Stimulated activated memory B cell treated with anti-CD40 and anti-IgM and Interleukin-4, amounts not matched to agents 10 μg/mL and 1 μg/mL and 100 μg/mL, for 72 hours (primary cell): Measurements from ENCODE around the gene CDH4.

Experiments used
- ATAC-seq: fragments of 150-1000 bp; cut with Tn5 transposase; 2 replicates; pipeline ENCODE4 v1.10.0; 2021
- H3K27ac Mint-ChIP-seq: one replicate; pipeline ENCODE4 v1.8.0; 2022; ENCODE audit warnings: mild to moderate bottlenecking, mixed read lengths
- H3K27me3 Mint-ChIP-seq: one replicate; pipeline ENCODE4 v1.8.0; 2022; ENCODE audit warnings: mixed read lengths
- H3K36me3 Mint-ChIP-seq: one replicate; pipeline ENCODE4 v1.8.0; 2022; ENCODE audit warnings: mixed read lengths
- H3K4me1 Mint-ChIP-seq: one replicate; pipeline ENCODE4 v1.8.0; 2022; ENCODE audit warnings: mixed read lengths
- H3K4me3 Mint-ChIP-seq: one replicate; pipeline ENCODE4 v1.8.0; 2022; ENCODE audit warnings: mild to moderate bottlenecking, moderate library complexity, mixed read lengths
- H3K9me3 Mint-ChIP-seq: one replicate; pipeline ENCODE4 v1.8.0; 2022; ENCODE audit warnings: mixed read lengths

The CDH4 gene

DNA sequence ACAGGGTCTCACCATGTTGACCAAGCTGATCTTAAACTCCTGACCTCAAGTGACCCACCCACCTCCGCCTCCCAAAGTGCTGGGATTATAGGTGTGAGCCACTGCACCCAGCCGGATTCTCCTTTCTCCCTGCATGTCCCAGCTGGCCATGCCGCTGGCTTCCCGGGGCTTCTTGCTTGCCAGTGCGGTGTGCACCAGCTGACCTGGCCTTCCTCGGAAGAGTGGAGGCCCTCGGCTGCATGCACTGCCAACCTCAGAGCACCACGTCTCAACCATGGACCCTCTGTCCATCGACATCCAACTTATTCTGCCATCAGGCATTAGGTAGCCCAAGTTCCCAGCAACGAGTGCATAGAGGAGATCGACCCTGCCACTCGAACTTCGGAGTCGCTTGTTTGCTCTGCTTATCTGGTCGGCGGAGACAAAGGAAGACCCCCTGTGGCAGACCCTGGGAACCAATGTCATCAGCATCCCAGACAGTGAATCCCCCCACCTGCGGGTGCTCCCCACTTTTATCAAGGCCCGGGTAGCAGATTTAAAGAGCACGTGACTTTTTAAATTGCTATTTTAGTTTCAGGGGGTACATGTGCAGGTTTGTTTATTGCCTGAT, 307.8 kb downstream of the CDH4 start:
- Mint-ChIP-seq H3K4me1 (no peaks in the 10 kb centered on the region), H3K27me3 (no peaks in the 10 kb centered on the region)
- no peak for ATAC-seq

DNA sequence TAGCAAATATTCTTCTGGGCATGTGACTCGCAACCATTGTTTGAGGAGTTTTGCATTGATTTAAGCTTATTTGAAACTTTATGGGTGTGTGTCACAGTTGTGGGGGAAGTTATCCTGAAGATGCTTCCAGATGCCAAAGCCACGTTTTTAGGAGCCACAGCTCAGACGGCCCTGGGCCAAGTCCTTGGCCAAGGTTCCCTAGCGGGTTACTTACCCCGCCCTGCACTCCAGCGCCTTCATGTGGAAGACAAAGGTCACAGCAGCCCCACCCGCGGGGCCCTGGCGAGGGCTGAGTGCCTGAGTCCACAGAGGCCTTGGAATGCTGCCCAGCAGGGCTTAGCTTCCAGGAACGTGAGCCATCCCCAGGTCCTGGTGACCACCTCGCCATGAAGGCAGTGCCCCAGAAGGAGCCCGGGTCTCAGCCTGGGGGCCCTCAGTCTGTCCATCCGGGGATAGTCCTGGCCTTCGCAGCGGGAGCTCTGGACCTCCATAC, 308.3 kb downstream of the CDH4 start:
- Mint-ChIP-seq H3K27ac (no peak overlapping the region), H3K9me3 (peaks cover 5% of the 10 kb centered on the region), H3K4me1 (no peaks in the 10 kb centered on the region), H3K36me3 (no peaks in the 10 kb centered on the region), H3K4me3 (no peak overlapping the region), H3K27me3 (no peaks in the 10 kb centered on the region)
- ATAC-seq: no peak

More for the DNA sequence above, 307.8 kb downstream of the CDH4 start:
- no peaks in the 10 kb centered on the region for H3K36me3 Mint-ChIP-seq
- no peak overlapping the region for H3K27ac Mint-ChIP-seq
- H3K9me3 Mint-ChIP-seq: peaks cover 3% of the 10 kb centered on the region
- no peak overlapping the region for H3K4me3 Mint-ChIP-seq

DNA sequence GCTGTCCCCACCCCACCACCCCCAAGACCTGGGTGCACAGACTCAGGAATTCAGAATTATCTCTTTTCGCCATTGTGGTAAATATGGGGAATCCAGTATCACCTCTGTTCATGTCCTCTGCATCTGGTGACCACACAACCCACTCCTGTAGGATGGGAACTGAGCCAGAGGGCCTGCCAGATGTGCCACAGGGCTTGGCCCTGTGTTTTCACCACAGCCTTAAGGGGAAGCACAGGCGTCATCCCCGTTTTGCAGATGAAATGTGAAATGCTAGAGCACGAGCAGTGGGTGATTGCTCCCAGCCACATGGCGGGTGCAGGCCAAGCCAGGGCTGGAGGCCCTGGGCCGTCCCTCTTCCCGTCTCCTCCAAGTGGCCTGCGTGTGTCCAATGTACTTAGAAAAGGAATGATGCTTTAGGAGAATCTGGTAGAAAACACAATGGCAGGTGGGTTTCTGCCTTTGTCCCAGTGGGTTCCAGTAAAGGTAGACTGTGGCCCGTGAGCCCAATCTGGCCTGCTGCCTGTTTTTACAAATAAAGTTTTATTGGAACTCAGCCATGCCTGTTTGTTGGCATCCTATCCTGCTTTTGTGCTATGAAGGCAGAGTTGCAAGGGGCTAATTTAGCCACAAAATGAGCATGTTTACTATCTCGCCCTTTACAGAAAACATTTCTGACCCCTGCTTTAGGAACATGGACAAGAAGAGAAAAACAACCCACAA, 309.2 kb downstream of the CDH4 start:
- no peak overlapping the region for H3K27ac Mint-ChIP-seq
- ATAC-seq: no peak
- no peak overlapping the region for H3K4me3 Mint-ChIP-seq
- no peaks in the 10 kb centered on the region for H3K36me3 Mint-ChIP-seq
- no peaks in the 10 kb centered on the region for H3K27me3 Mint-ChIP-seq
- no peaks in the 10 kb centered on the region for H3K4me1 Mint-ChIP-seq
- H3K9me3 Mint-ChIP-seq: peaks cover 5% of the 10 kb centered on the region

DNA sequence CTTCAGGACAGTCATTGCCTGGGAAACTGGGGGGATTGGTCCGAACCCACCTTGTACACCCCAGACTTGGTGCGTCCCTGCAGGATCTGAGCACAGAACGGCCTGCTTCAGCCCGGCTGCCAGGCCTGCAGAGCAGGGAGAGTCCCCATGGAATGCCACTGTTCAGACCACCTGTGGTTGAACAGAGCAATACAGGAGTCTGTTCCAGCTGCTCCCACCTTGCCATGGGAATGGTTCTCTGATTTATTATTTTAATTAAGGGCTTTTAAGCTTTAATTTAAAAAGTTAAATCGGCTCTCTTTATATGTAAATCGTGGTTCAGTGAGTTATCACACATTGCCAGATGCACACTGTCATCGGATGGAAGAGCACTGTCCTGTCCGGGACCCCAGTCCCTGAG, 310.4 kb downstream of the CDH4 start:
- Mint-ChIP-seq H3K27me3 (no peaks in the 10 kb centered on the region), H3K27ac (no peak overlapping the region), H3K4me3 (no peak overlapping the region), H3K9me3 (peaks cover 5% of the 10 kb centered on the region), H3K36me3 (no peaks in the 10 kb centered on the region), H3K4me1 (no peaks in the 10 kb centered on the region)
- no peak for ATAC-seq

DNA sequence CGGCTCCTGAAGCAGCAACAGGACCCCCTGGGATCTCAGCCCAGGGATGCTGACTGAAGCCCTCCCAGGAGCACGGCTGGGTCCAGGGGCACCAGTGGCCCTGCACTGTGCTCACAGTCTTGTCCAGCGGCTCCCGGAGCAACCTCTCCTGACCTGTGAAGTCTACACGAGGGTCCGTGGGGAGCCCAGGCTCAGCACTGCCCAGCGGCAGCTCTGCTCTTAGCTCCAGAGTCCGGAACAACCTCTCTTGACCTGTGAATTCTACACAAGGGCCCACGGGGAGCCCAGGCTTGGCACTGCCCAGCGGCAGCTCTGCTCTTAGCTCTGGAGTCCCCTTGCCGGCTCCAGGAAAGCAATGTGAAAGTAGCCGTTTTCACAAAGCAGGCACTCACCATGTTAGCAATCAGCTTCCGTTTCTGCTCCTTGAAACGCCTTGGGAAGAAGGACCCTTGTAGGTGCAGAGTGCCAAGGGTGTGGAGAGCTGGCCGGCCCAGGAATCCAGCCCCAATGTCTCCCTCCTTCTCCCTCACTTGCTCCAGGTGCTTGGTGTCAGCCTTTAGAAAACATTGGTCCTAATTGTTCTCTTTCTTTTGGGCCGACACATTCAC, 310.9 kb downstream of the CDH4 start:
- Mint-ChIP-seq H3K4me1 (no peaks in the 10 kb centered on the region), H3K27ac (no peak overlapping the region), H3K9me3 (peaks cover 5% of the 10 kb centered on the region), H3K27me3 (no peaks in the 10 kb centered on the region), H3K36me3 (no peaks in the 10 kb centered on the region), H3K4me3 (no peak overlapping the region)
- ATAC-seq: no peak

GRCh38 chr20:61564628-61565027, 312.6 kb downstream of the CDH4 start:
- Mint-ChIP-seq H3K27ac (no peak overlapping the region), H3K4me3 (no peak overlapping the region), H3K9me3 (peaks cover 8% of the 10 kb centered on the region), H3K4me1 (no peaks in the 10 kb centered on the region), H3K27me3 (no peaks in the 10 kb centered on the region), H3K36me3 (no peaks in the 10 kb centered on the region)
- ATAC-seq: no peak

- H3K27ac Mint-ChIP-seq: no peak overlapping the region
- H3K27me3 Mint-ChIP-seq: no peaks in the 10 kb centered on the region
- ATAC-seq: peak; percentile 31
- no peak overlapping the region for H3K4me3 Mint-ChIP-seq
- H3K9me3 Mint-ChIP-seq: peaks cover 8% of the 10 kb centered on the region
- H3K36me3 Mint-ChIP-seq: no peaks in the 10 kb centered on the region
- H3K4me1 Mint-ChIP-seq: no peaks in the 10 kb centered on the region
Observed at GRCh38 chr20:61565791-61566190, 313.7 kb downstream of the CDH4 start.

DNA sequence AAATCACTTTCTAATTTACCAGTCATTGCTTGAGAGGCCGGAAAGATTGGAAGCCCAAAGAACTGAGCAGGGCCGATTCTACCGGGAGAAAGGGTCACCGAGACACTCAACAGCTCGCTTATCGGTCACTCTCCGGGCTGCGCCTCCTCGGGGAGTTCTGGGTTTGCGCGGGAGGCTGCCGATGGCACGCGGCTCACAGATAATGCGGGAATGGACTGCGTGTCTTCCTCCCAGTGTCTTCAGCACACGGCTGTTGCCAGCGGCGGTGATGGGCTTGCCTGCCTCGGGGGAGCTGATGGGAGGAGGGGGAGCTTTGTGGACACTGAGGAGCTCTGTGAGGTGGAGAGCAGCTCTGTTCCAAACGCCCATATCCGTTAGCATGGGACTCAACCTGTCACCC, 314.6 kb downstream of the CDH4 start:
- Mint-ChIP-seq H3K4me1 (no peaks in the 10 kb centered on the region), H3K36me3 (no peaks in the 10 kb centered on the region)
- ATAC-seq: no peak

DNA sequence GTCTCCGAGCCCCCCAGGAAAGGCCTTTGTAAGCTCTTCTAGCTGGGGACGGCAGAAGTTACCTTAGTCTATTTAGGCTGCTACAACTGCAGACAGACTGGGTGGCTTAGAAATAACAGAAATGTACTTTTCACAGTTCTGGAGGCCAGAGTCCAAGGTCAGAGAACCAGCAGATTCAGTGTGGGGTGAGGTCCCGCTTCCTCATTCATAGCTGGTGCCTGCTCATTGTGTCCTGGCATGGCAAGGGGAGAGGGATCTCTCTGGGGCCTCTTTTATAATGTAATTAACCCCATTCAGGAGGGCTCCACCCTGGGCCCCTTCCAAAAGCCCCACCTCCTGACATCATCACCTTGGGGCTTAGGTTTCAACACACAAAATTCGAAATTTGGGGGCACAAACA, 315.1 kb downstream of the CDH4 start:
- peaks cover 8% of the 10 kb centered on the region for H3K9me3 Mint-ChIP-seq

More for the DNA sequence above, 314.6 kb downstream of the CDH4 start:
- Mint-ChIP-seq H3K9me3 (peaks cover 8% of the 10 kb centered on the region), H3K27me3 (no peaks in the 10 kb centered on the region), H3K4me3 (no peak overlapping the region), H3K27ac (no peak overlapping the region)

GRCh38 chr20:61569825-61570224, 317.8 kb downstream of the CDH4 start:
- no peak overlapping the region for H3K27ac Mint-ChIP-seq
- no peaks in the 10 kb centered on the region for H3K4me1 Mint-ChIP-seq
- no peak for ATAC-seq
- no peaks in the 10 kb centered on the region for H3K36me3 Mint-ChIP-seq
- H3K9me3 Mint-ChIP-seq: peaks cover 12% of the 10 kb centered on the region
- no peaks in the 10 kb centered on the region for H3K27me3 Mint-ChIP-seq
- no peak overlapping the region for H3K4me3 Mint-ChIP-seq

More for the DNA sequence above, 315.1 kb downstream of the CDH4 start:
- H3K27me3 Mint-ChIP-seq: no peaks in the 10 kb centered on the region
- no peak overlapping the region for H3K4me3 Mint-ChIP-seq
- no peak for ATAC-seq
- H3K4me1 Mint-ChIP-seq: no peaks in the 10 kb centered on the region
- no peak overlapping the region for H3K27ac Mint-ChIP-seq
- H3K36me3 Mint-ChIP-seq: no peaks in the 10 kb centered on the region

DNA sequence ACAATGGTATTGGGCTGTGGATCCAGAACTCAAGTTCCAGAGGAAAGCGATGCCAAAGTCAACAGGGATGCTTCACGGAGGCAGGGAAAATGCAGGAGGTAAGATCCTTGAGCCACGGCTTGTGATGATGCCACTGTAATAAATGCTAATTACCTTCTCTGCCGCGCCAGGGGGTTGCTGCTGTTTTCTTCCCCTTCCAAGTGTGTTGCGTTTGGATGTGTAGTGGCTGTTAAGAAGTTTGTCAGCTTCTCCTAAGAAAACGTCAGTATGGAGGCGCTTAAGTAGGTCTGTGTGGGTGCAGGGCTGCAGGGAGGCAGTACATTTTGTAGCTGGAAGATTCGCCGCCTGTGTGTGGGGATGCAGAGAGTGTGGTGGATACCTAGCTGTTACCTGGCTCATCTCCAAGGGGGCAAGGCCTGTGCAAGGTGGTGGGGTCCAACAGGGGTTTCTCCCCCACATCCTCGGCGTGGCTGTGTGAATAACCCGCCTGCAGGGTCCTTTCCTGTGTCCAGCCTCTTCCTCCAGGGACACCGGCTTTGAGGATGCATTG, 318.7 kb downstream of the CDH4 start:
- Mint-ChIP-seq H3K4me3 (no peak overlapping the region), H3K27me3 (no peaks in the 10 kb centered on the region), H3K27ac (no peak overlapping the region), H3K4me1 (no peaks in the 10 kb centered on the region), H3K36me3 (no peaks in the 10 kb centered on the region), H3K9me3 (peaks cover 7% of the 10 kb centered on the region)
- no peak for ATAC-seq

- Mint-ChIP-seq H3K27ac (no peak overlapping the region), H3K9me3 (peaks cover 7% of the 10 kb centered on the region), H3K4me3 (no peak overlapping the region), H3K4me1 (no peaks in the 10 kb centered on the region), H3K27me3 (no peaks in the 10 kb centered on the region), H3K36me3 (no peaks in the 10 kb centered on the region)
- no peak for ATAC-seq
Observed at GRCh38 chr20:61571221-61571620, 319.2 kb downstream of the CDH4 start.

DNA sequence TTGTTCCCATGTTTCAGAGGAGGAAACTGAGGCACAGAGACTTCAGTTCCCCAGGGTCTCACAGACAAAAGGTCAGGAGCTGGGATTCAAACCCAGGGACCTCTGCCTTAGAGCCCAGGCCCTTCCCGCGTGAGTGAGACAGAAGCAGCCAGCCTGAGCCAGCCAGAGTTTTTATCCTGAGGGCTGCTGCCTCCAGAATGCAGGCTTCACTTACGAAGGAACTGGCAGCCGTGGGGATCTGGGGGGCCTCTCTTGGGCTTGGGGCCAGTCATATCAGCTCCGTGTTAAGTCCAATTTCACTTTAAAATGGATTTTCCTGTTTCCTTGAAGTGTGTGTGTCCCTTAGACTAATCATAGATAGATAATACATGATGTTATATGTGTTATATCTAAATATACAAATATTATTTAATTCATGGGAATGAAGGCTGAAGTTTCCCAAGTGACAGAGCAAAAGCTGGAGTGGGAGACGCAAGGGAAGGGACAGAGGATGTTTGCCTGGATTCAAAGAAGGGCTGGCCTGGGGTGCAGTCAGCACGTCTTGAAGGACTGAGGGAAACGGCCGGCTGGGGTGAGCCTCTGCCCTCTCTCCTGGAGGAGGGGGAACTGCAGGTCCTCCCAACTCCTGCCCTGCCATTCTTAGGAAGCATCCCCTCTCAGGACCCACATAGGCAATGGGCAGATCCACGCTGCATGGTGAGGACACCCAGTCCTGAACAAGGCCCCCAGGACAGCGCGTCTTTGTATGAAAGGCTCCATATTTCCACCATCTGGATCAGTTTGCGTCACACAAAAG, 320.1 kb downstream of the CDH4 start:
- Mint-ChIP-seq H3K36me3 (no peaks in the 10 kb centered on the region), H3K9me3 (peaks cover 7% of the 10 kb centered on the region), H3K27ac (no peak overlapping the region), H3K27me3 (no peaks in the 10 kb centered on the region), H3K4me1 (no peaks in the 10 kb centered on the region), H3K4me3 (no peak overlapping the region)
- no peak for ATAC-seq

DNA sequence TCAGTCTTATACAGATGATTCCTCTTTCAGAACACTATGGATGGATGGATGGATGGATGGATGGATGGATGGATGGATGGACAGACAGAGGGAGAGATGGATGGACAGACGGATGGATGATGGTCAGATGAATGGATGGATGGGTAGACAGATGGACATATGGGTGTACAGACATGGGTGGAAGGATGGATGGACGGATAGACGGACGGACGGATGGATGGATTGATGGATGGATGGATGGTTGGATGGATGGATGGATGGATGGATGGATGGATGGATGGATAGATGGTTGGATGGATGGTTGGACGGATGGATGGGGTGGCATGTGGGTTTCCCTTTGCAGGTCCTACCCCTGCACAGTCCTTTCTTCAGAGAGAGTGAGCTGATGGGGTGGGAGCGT, 320.7 kb downstream of the CDH4 start:
- H3K36me3 Mint-ChIP-seq: no peaks in the 10 kb centered on the region
- H3K27ac Mint-ChIP-seq: no peak overlapping the region
- no peaks in the 10 kb centered on the region for H3K27me3 Mint-ChIP-seq
- peaks cover 7% of the 10 kb centered on the region for H3K9me3 Mint-ChIP-seq
- ATAC-seq: no peak
- no peak overlapping the region for H3K4me3 Mint-ChIP-seq
- no peaks in the 10 kb centered on the region for H3K4me1 Mint-ChIP-seq
